HFFc6 (cell line): Measurements from ENCODE around the gene GRM5. TPM values are rescaled to one million over a fixed set of nuclear protein-coding genes. Genes with fewer than 3 reads are reported as not detected.

Experiments
- DNase-seq: peaks from one replicate; pipeline ENCODE4 v3.0.0-alpha.2; 2018
- H3K27ac Mint-ChIP-seq: 2 replicates; pipeline ENCODE4 v1.8.0; 2020; ENCODE audit warnings: mild to moderate bottlenecking, mixed read lengths
- H3K27me3 Mint-ChIP-seq: 2 replicates; pipeline ENCODE4 v1.8.0; 2021; ENCODE audit warnings: mild to moderate bottlenecking, moderate library complexity, mixed read lengths; ENCODE audit not compliant: insufficient read depth
- H3K36me3 Mint-ChIP-seq: 2 replicates; pipeline ENCODE4 v1.8.0; 2021; ENCODE audit warnings: low read depth, mixed read lengths
- H3K4me1 Mint-ChIP-seq: 2 replicates; pipeline ENCODE4 v1.8.0; 2020; ENCODE audit warnings: low read depth, mixed read lengths
- H3K4me3 Mint-ChIP-seq: 2 replicates; pipeline ENCODE4 v1.8.0; 2020; ENCODE audit warnings: mild to moderate bottlenecking, moderate library complexity, mixed read lengths
- H3K9me3 Mint-ChIP-seq: 2 replicates; pipeline ENCODE4 v1.8.0; 2020; ENCODE audit warnings: mild to moderate bottlenecking, mixed read lengths
- CTCF ChIP-seq: fragments of 200-600 bp; sonication (generic); IDR thresholded peaks from 2 replicates; pipeline ENCODE4 v1.5.0; 2021; ENCODE audit warnings: antibody characterized with exemption, mild to moderate bottlenecking
- total RNA-seq, 6 experiments: library from RNA; stranded (reverse); fragmentation: NEBNext Ultra II Directional; extraction: Animal tissue kit (Norgen Biotek cat#: 25700); gene quantifications; 2 replicates in 1 of 6; 3 replicates in 5 of 6; pipeline ENCODE4 v1.2.3, GENCODE V29; 2021

The GRM5 gene
- total RNA-seq, 6 experiments from 2014 or later = 0.12 TPM; not detected in 5

- Mint-ChIP-seq H3K27ac (no peak overlapping the region), H3K36me3 (no peaks in the 10 kb centered on the region), H3K4me1 (no peaks in the 10 kb centered on the region; the same call in 1 of the 2 replicates), H3K27me3 (peaks cover 3% of the 10 kb centered on the region; the same call in 1 of the 2 replicates), H3K9me3 (no peaks in the 10 kb centered on the region), H3K4me3 (no peak overlapping the region)
- no peak for DNase-seq
- TF ChIP-seq CTCF = no peak
These were observed 439.6 kb downstream of the GRM5 start for GRCh38 chr11:88626216-88626615.

GRCh38 chr11:88623531-88623930 lies 442.3 kb downstream of the GRM5 start:
- Mint-ChIP-seq H3K36me3 (no peaks in the 10 kb centered on the region), H3K4me3 (no peak overlapping the region)
- no peak for DNase-seq

GRCh38 chr11:88620568-88621130 lies 445.1 kb downstream of the GRM5 start:
- Mint-ChIP-seq H3K4me3 (no peak overlapping the region), H3K9me3 (no peaks in the 10 kb centered on the region), H3K27ac (no peak overlapping the region), H3K36me3 (no peaks in the 10 kb centered on the region), H3K27me3 (peaks cover 3% of the 10 kb centered on the region; the same call in 1 of the 2 replicates), H3K4me1 (no peaks in the 10 kb centered on the region)
- TF ChIP-seq CTCF = no peak
- DNase-seq = no peak

More at GRCh38 chr11:88623531-88623930, 442.3 kb downstream of the GRM5 start:
- no peak for TF ChIP-seq CTCF
- Mint-ChIP-seq H3K27ac (no peak overlapping the region), H3K4me1 (no peaks in the 10 kb centered on the region), H3K9me3 (no peaks in the 10 kb centered on the region), H3K27me3 (peaks cover 3% of the 10 kb centered on the region; the same call in 1 of the 2 replicates)

GRCh38 chr11:88619656-88620385 lies 446.0 kb downstream of the GRM5 start:
- Mint-ChIP-seq H3K27ac (no peak overlapping the region), H3K9me3 (no peaks in the 10 kb centered on the region), H3K36me3 (no peaks in the 10 kb centered on the region), H3K27me3 (peaks cover 3% of the 10 kb centered on the region; the same call in 1 of the 2 replicates), H3K4me1 (no peaks in the 10 kb centered on the region), H3K4me3 (no peak overlapping the region)
- DNase-seq = no peak
- no peak for TF ChIP-seq CTCF

- Mint-ChIP-seq H3K27me3 (peaks cover 3% of the 10 kb centered on the region; the same call in 1 of the 2 replicates), H3K36me3 (no peaks in the 10 kb centered on the region), H3K4me1 (no peaks in the 10 kb centered on the region), H3K9me3 (no peaks in the 10 kb centered on the region), H3K27ac (no peak overlapping the region), H3K4me3 (no peak overlapping the region)
- DNase-seq = no peak
- TF ChIP-seq CTCF = no peak
These were observed 446.7 kb downstream of the GRM5 start for GRCh38 chr11:88619071-88619425.
